SHP77 treated with DMSO at 0.1 percent for 48 hours (cell line): Measurements from ENCODE around the gene LMAN1L.

Experiments
- DNase-seq: peaks from one replicate; lab custom pipeline; 2025; lab: John Stamatoyannopoulos, UW

Gene LMAN1L

DNA sequence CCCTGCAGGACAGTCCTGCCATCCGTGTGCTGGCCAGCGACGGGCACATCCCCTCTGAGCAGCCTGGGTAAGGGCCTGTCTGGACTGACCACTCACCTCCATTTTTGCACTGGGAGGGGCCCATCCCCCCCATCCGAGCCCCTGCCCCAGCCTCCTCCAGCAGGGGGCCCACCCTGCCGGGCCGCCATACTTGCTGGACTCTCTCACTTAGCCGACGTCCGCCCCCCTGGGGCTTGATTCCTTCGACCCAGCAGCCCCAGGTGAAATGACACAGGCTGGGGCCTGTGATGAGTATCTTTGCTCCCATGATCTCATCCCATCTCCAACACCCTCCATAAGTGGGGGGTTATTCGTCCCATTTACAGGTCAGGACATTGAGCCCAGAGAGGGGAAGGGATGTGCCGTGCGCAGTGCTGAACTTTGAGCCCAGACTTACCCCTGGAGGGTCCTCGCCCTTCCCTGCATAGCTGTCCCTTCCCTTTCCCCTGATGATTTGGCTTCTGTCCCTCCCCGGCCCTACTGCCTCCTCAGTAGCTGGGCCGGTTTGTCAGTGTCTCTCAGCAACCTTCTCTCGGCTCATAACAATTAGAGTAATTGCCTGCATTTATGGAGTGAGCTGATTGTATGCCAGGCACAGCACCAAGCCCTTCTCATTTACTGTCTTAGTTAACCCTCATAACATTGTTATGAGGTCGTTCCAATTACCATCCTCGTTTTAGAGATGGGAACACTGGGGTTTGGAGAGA is 4.2 kb downstream of the LMAN1L start:
- no peak for DNase-seq

DNA sequence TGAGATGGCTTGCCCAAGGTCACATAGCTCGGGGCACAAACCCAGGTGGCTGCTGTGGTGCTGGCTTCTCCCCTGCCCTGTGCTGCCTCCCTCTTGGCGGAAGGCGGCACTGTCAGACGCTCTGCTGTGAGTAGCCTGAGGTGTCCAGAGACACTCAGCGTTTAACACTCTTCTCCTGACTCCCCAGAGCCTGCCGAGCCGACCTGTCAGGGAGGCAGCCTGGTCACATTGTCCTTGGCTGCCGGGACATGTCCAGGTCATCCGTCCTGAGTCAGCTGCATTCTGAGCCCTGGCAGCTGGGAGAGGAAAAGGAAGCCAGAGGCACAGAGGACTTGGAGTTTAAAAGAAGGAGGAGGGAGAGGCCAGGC is 4.7 kb downstream of the LMAN1L start:
- DNase-seq: peak; percentile 29

- no peak for DNase-seq
Measured at GRCh38 chr15:74820056-74820455, 7.4 kb downstream of the LMAN1L start.

- no peak for DNase-seq
Measured at GRCh38 chr15:74821091-74821789, 8.6 kb downstream of the LMAN1L start.

GRCh38 chr15:74821790-74822158 is 9.1 kb downstream of the LMAN1L start:
- DNase-seq: no peak

DNA sequence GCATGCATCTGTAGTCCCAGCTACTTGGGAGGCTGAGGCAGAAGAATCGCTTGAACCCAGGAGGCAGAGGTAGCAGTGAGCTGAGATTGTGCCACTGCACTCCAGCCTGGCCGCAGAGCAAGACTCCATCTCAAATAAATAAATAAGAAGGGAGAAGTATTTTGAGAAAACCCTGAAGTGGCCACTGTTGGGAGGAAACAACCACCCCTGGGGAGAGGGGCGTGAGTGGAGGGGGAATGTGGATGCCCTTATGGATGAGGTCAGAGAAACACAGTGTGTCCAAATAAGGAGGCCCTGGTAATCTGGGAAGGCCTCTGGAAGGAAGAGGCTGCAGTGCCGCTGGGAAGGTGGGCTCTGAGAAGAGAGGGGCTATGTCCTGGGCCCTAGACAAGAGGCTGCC is 9.6 kb downstream of the LMAN1L start:
- no peak for DNase-seq

DNA sequence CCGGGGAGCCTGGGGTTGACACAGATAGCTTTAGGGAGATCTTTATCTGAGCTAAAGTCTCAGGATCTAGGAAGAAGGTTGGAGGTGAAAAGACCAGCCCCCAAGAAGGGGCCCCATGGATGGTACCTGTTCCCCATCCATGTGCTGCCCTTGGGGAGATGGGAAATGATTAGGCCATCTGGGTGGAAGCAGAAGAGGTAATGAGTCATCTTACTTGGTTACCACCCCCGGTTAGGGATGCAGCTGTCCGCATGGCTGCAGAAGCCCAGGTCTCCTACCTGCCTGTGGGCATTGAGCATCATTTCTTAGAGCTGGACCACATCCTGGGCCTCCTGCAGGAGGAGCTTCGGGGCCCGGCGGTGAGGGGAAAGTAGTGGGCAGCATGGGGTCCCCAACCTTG is 10.7 kb downstream of the LMAN1L start:
- DNase-seq: no peak

GRCh38 chr15:74824976-74825375 is 12.3 kb downstream of the LMAN1L start:
- no peak for DNase-seq

- DNase-seq: no peak
Measured at GRCh38 chr15:74825866-74826265, 13.2 kb downstream of the LMAN1L start.

- DNase-seq: no peak
Measured at GRCh38 chr15:74826364-74826819, 13.8 kb downstream of the LMAN1L start, which contains the start of gene CPLX3. Gene CPLX3, plus strand, starts transcription at chr15:74826627. Its CDS starts 77 bp downstream, at chr15:74826704.

DNA sequence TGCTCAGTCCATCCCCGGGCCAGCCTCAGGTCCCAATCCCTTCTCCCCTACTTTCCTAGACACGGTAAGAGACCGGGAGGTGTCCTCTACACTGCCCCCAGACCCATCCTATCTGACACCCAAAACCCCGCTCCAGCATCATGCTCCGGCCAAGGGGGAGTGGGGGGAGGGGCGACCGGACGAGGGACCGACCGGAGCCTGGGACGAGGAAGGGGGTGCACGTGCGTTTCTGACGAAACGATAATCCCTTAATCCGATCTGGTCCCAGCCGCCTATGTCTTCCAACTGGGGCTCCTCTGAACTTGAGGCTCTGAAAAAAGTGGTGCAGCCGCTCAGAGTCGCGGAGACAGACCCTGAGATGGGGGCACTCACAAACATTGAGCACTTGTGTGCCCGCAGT is 14.3 kb downstream of the LMAN1L start:
- no peak for DNase-seq

GRCh38 chr15:74827614-74828013 is 15.0 kb downstream of the LMAN1L start:
- DNase-seq: no peak

DNA sequence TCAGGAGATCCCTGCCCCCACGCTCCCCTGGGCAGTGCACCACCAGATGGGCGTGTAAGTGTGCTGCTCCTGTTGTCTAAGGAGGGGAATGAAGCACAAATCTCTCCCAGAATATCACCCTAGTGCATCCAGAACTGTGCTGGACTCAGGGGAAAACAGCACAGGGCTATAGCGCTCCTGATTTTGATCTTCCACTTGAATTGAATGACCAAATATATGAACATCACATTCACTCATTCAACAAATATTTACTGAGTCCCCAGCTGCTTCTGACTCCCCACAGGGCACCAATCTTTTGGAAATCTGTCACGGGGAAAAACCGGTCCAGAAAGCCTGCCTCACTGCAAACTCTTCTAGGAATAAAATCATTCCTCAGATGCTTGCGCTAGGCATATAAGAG is 16.2 kb downstream of the LMAN1L start:
- no peak for DNase-seq

- no peak for DNase-seq
Measured at GRCh38 chr15:74829486-74829885, 16.9 kb downstream of the LMAN1L start.

DNA sequence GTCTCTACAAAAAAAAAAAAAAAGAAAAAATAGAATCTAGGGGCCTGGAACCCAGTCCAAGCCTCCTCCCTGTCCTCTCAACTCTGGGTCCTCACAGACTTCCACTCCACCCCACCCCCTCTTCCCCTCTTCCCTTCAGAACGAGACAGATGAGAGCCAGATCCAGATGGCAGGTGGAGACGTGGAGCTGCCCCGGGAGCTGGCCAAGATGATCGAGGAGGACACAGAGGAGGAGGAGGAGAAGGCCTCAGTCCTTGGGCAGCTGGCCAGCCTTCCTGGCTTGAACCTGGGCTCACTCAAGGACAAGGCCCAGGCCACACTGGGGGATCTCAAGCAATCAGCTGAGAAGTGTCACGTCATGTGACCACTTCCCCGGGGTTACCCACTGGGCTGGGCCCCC is 17.4 kb downstream of the LMAN1L start:
- no peak for DNase-seq

GRCh38 chr15:74830868-74831267 is 18.2 kb downstream of the LMAN1L start:
- no peak for DNase-seq

DNA sequence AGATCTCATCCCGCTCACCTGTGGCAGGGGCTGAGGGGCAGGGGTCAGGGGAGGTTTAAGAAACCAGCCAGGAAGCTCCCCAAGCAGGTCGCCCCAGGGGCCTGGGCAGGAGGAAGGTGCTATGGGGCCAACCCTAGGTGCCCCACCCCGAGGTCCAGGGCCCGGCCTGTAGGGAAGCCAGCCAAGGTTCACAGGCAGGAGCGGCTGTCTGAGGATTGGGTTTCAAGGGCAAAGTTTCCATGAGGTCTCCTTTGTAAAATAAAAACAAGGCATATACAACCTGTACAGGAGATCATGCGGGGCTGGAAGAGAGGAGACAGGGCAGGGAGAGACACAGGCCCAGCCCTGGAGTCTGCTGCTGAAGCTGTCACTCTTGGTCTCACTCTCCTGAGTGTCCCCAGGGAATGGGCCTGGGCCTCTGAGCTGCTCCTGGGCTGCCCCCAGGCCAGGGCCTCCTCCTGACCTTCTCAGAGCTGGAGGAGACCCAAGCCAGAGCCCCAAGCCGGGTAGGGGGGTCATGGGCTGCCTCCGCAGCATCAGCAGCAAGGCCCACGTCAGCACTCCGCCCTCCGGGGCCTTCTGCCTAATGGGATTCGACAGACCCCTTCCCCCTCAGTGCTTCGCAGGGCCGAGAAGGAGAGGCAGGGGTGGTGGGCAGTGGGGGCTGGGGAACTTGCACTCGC is 19.3 kb downstream of the LMAN1L start:
- no peak for DNase-seq

GRCh38 chr15:74832826-74833225 is 20.2 kb downstream of the LMAN1L start:
- DNase-seq: no peak

DNA sequence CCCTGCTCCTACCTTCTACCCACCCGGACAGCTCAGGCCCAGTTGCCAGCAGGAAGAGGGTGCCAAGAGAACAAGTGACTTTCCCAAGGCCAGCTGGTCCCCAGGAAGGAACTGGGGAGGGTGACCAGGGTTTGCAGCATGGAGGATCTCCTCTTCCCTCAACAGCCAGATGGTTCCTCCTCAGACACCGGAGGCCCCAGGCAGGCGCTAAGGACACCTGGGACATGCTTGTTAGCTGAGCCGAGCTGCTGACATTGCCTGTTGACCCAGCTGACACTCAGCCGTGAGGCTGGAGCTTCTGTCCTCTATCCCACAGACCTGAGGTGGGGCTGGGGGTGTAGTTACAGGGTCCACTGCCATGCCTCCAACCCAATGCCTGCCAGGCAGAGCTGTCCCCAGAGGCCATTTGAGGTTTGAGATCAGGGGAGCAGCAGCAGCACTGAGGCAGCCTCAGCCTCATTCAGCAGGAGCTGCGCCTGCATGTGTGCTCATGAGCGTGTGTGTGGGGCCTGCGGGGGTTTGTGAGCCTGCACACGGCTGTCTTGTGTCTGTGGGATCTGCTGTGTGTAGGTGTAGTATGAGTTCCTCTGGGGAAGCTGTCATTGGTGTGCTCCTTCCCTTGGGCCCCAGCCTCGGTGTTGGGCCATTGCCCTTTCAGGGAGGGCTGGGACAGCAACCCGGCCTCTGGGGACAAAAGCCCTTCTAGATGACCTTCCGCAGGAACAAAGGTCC is 20.9 kb downstream of the LMAN1L start:
- no peak for DNase-seq

- peak; percentile 23 for DNase-seq
Measured at GRCh38 chr15:74835312-74835823, 22.7 kb downstream of the LMAN1L start.

DNA sequence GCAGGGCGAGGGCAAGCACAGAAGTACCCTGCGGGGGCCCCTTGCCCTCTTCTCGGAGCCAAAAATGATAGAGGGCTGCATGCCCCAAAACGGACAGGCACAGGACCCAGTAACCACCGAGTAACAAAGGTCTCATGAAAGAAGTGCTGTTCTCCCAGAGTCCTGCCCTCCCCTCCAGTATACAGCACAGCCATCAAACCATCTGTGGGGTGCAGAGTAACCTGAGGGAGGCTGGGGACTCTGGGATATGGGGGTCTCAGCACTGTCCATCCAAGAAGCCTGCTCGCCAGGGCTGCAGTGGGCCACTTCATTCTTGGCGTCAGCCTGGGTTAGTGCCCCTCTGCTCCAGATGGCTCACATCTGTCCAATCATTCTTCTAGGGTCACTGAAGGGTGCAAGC is 24.2 kb downstream of the LMAN1L start:
- no peak for DNase-seq

DNA sequence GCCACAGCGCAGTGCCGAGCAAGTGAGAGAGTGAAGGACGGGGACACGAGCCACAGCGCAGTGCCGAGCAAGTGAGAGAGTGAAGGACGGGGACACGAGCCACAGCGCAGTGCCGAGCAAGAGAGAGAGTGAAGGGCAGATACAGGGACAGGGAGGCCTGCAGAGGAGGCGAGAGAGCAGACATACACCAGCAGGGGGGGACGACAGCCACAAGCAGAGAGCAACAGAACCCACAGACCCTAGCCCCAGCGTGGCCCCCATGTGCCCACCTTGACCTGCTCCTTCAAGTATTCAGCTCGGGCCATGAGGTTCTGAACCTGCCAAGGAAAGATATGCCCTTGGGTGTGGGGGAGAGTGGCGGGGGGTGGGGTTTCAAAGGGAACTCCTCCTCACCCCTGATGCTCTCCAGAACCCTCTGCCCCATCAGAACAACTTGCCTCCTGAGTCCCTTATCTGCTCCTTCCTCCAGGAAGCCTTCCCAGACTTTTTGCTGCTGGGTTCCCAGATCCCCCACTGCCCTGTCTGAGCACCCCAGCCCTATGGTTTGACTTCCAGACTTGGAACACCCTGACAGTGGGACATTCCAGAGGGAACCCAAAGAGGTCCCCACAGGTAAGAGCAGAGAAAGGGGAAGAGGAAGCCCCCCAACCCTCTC is 25.0 kb downstream of the LMAN1L start:
- DNase-seq: no peak
